Gastroesophageal sphincter (tissue), 3 donors: ENCODE data around the gene C6orf120.

ENCODE experiments used
- CTCF ChIP-seq, 4 experiments: fragments of 200-600 bp in 2 of 4; fragments of 450-650 bp in 2 of 4; sonication (generic) in 1 of 4; IDR thresholded peaks; one replicate each; pipeline ENCODE4 v1.5.1; 2017 to 2019; ENCODE audit warnings: antibody characterized with exemption in 4 of 4, mild to moderate bottlenecking in 2 of 4, moderate library complexity in 2 of 4
- POLR2A ChIP-seq, 2 donors: fragments of 450-650 bp; IDR thresholded peaks; one replicate each; pipeline ENCODE4 v1.6.1; 2017; ENCODE audit warnings: antibody characterized with exemption in 2 of 2, mild to moderate bottlenecking in 2 of 2, moderate library complexity in 1 of 2
- POLR2AphosphoS5 ChIP-seq: sonication (generic); formaldehyde crosslinking; IDR thresholded peaks from one replicate; pipeline ENCODE4 v1.6.1; 2017; ENCODE audit warnings: antibody characterized with exemption

GRCh38 chr6:169669889-169670288, 32.0 kb upstream of the C6orf120 start:
- TF ChIP-seq CTCF (IDR thresholded peaks at IDR 0.05) (no peak), POLR2AphosphoS5 (no peak), POLR2A (IDR thresholded peaks at IDR 0.05) (no peak)
